Neural progenitor cell (in vitro differentiated cells): Measurements from ENCODE around the gene TFCP2L1.

Experiments used
- EZH2 ChIP-seq: fragments of 200-600 bp; sonication (generic); IDR thresholded peaks from 2 replicates; pipeline ENCODE4 v1.6.1; 2017; ENCODE audit warnings: antibody characterized with exemption, mild to moderate bottlenecking, moderate library complexity
- TF ChIP-seq, protein P1 (sequence below): fragments of 200-600 bp; sonication (generic); IDR thresholded peaks from 2 replicates; pipeline ENCODE4 v1.5.1; 2017; ENCODE audit warnings: antibody characterized with exemption, mild to moderate bottlenecking

- TF ChIP-seq, protein P1, sequence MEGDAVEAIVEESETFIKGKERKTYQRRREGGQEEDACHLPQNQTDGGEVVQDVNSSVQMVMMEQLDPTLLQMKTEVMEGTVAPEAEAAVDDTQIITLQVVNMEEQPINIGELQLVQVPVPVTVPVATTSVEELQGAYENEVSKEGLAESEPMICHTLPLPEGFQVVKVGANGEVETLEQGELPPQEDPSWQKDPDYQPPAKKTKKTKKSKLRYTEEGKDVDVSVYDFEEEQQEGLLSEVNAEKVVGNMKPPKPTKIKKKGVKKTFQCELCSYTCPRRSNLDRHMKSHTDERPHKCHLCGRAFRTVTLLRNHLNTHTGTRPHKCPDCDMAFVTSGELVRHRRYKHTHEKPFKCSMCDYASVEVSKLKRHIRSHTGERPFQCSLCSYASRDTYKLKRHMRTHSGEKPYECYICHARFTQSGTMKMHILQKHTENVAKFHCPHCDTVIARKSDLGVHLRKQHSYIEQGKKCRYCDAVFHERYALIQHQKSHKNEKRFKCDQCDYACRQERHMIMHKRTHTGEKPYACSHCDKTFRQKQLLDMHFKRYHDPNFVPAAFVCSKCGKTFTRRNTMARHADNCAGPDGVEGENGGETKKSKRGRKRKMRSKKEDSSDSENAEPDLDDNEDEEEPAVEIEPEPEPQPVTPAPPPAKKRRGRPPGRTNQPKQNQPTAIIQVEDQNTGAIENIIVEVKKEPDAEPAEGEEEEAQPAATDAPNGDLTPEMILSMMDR, result no peak
- no peak for TF ChIP-seq EZH2
These were observed 88.2 kb downstream of the TFCP2L1 start for GRCh38 chr2:121196849-121197155.
